HEK293 (cell line): Measurements from ENCODE around the gene KRTAP3-2.

ENCODE experiments used
- CTCF ChIA-PET: fragments of 350-600 bp; formaldehyde crosslinking; extraction: SDS; loops from one replicate; lab custom pipeline; 2021; ENCODE audit warnings: antibody characterized with exemption; lab: Yijun Ruan, JAX
- POLR2A ChIA-PET: fragments of 300-600 bp; formaldehyde crosslinking; extraction: SDS; loops from one replicate; lab custom pipeline; 2020; ENCODE audit warnings: antibody characterized with exemption, inconsistent platforms; lab: Yijun Ruan, JAX
- H3K27ac ChIP-seq: fragments of 200-500 bp; sonication (Bioruptor generic); 2 replicates; pipeline ENCODE4 v1.5.1; 2014; ENCODE audit warnings: low read depth, low read length, control low read depth, inconsistent platforms; ENCODE audit errors: extremely low read depth
- H3K36me3 ChIP-seq, 2 experiments: fragments of 200-500 bp in 1 of 2; sonication (Bioruptor generic) in 1 of 2; 1 replicate in 1 of 2; 2 replicates in 1 of 2; pipeline ENCODE4 v1.5.1; 2014 to 2017; ENCODE audit warnings: inconsistent platforms in 2 of 2, low read length in 2 of 2; ENCODE audit not compliant: control insufficient read depth in 2 of 2, insufficient read depth in 1 of 2
- H3K4me1 ChIP-seq: fragments of 200-500 bp; sonication (Bioruptor generic); 2 replicates; pipeline ENCODE4 v1.5.1; 2014; ENCODE audit warnings: mild to moderate bottlenecking, low read length, inconsistent platforms; ENCODE audit not compliant: control insufficient read depth, insufficient read depth
- H3K4me3 ChIP-seq: 2 replicates; pipeline ENCODE4 v1.5.1; 2011; ENCODE audit warnings: low read depth, mild to moderate bottlenecking, control low read depth, low read length, moderate library complexity
- H3K9me3 ChIP-seq: fragments of 200-500 bp; sonication (Bioruptor generic); 2 replicates; pipeline ENCODE4 v1.5.1; 2014; ENCODE audit warnings: low read depth, low read length, inconsistent platforms; ENCODE audit not compliant: control insufficient read depth, insufficient read depth
- KLF9 ChIP-seq: fragments of 450-650 bp; formaldehyde crosslinking; IDR thresholded peaks from 2 replicates; pipeline ENCODE4 v1.5.1; 2016; ENCODE audit warnings: missing biosample characterization, missing genetic modification characterization, low read depth
- PRDM6 ChIP-seq: fragments of 450-650 bp; formaldehyde crosslinking; IDR thresholded peaks from 2 replicates; pipeline ENCODE4 v1.5.1; 2017; ENCODE audit warnings: missing biosample characterization, missing genetic modification characterization
- WT1 ChIP-seq: fragments of 450-650 bp; formaldehyde crosslinking; IDR thresholded peaks from 2 replicates; pipeline ENCODE4 v1.5.1; 2016; ENCODE audit warnings: missing biosample characterization, missing genetic modification characterization
- YY2 ChIP-seq: fragments of 450-650 bp; formaldehyde crosslinking; IDR thresholded peaks from 2 replicates; pipeline ENCODE4 v1.5.1; 2016; ENCODE audit warnings: missing biosample characterization, missing genetic modification characterization
- ZBTB49 ChIP-seq: fragments of 450-650 bp; formaldehyde crosslinking; IDR thresholded peaks from 2 replicates; pipeline ENCODE4 v1.5.1; 2016; ENCODE audit warnings: missing biosample characterization, missing genetic modification characterization, low read depth
- ZFP37 ChIP-seq: fragments of 450-650 bp; formaldehyde crosslinking; IDR thresholded peaks from 2 replicates; pipeline ENCODE4 v1.5.1; 2016; ENCODE audit warnings: missing biosample characterization, missing genetic modification characterization
- ZIC2 ChIP-seq: fragments of 450-650 bp; formaldehyde crosslinking; IDR thresholded peaks from 2 replicates; pipeline ENCODE4 v1.5.1; 2016; ENCODE audit warnings: missing biosample characterization, missing genetic modification characterization
- ZNF112 ChIP-seq: fragments of 450-650 bp; formaldehyde crosslinking; IDR thresholded peaks from 2 replicates; pipeline ENCODE4 v1.5.0; 2017; ENCODE audit warnings: missing biosample characterization, missing genetic modification characterization
- ZNF121 ChIP-seq: fragments of 450-650 bp; formaldehyde crosslinking; IDR thresholded peaks from 2 replicates; pipeline ENCODE4 v1.5.1; 2016; ENCODE audit warnings: missing biosample characterization, missing genetic modification characterization
- ZNF211 ChIP-seq: fragments of 450-650 bp; formaldehyde crosslinking; IDR thresholded peaks from 2 replicates; pipeline ENCODE4 v1.5.1; 2016; ENCODE audit warnings: low read depth, missing biosample characterization, missing genetic modification characterization
- ZNF335 ChIP-seq: fragments of 450-650 bp; formaldehyde crosslinking; conservative IDR thresholded peaks from 2 replicates; pipeline ENCODE4 v1.5.1; 2016; ENCODE audit warnings: missing biosample characterization, missing genetic modification characterization
- ZNF341 ChIP-seq: fragments of 450-650 bp; formaldehyde crosslinking; IDR thresholded peaks from 2 replicates; pipeline ENCODE4; 2016; ENCODE audit warnings: low read depth, missing biosample characterization, missing genetic modification characterization
- ZNF404 ChIP-seq: fragments of 450-650 bp; formaldehyde crosslinking; IDR thresholded peaks from 2 replicates; pipeline ENCODE4 v1.5.1; 2017; ENCODE audit warnings: missing biosample characterization, missing genetic modification characterization
- ZNF518A ChIP-seq: fragments of 450-650 bp; formaldehyde crosslinking; conservative IDR thresholded peaks from 2 replicates; pipeline ENCODE4 v1.5.1; 2016; ENCODE audit warnings: low read depth, missing biosample characterization, missing genetic modification characterization
- ZNF544 ChIP-seq: fragments of 450-650 bp; formaldehyde crosslinking; IDR thresholded peaks from 2 replicates; pipeline ENCODE4 v1.5.0; 2017; ENCODE audit warnings: missing biosample characterization, missing genetic modification characterization
- ZNF664 ChIP-seq: fragments of 450-650 bp; formaldehyde crosslinking; IDR thresholded peaks from 2 replicates; pipeline ENCODE4 v1.5.1; 2016; ENCODE audit warnings: missing biosample characterization, missing genetic modification characterization
- ZNF76 ChIP-seq: fragments of 450-650 bp; formaldehyde crosslinking; IDR thresholded peaks from 2 replicates; pipeline ENCODE4; 2016; ENCODE audit warnings: low read depth, missing biosample characterization, missing genetic modification characterization, borderline replicate concordance
- ZNF776 ChIP-seq: fragments of 450-650 bp; formaldehyde crosslinking; IDR thresholded peaks from 2 replicates; pipeline ENCODE4 v1.5.0; 2017; ENCODE audit warnings: missing biosample characterization, missing genetic modification characterization, borderline replicate concordance
- ZNF837 ChIP-seq: fragments of 450-650 bp; formaldehyde crosslinking; IDR thresholded peaks from 2 replicates; pipeline ENCODE4 v1.5.1; 2016; ENCODE audit warnings: missing biosample characterization, missing genetic modification characterization

KRTAP3-2 gene

GRCh38 chr17:40958086-40958953 is 41.4 kb downstream of the KRTAP3-2 start (continued):
- TF ChIP-seq ZNF211 (no peak), ZNF776 (no peak), ZNF518A (tag by site-specific recombination) (no peak), ZNF837 (no peak), KLF9 (no peak), ZFP37 (tag by site-specific recombination) (no peak), ZNF121 (tag by site-specific recombination) (no peak), ZNF112 (tag by site-specific recombination) (no peak), PRDM6 (tag by site-specific recombination) (no peak), YY2 (no peak), ZNF341 (tag by site-specific recombination) (no peak)

- Histone ChIP-seq H3K9me3 (no peaks in the 10 kb centered on the region), H3K4me3 (no peak overlapping the region), H3K4me1 (no peaks in the 10 kb centered on the region), H3K27ac (no peak overlapping the region), H3K36me3 (no peaks in the 10 kb centered on the region)
- POLR2A ChIA-PET: no interaction called here
- TF ChIP-seq ZNF544 (tag by site-specific recombination): no peak
- no peak for TF ChIP-seq ZBTB49 (tag by site-specific recombination)
- no peak for TF ChIP-seq ZNF664 (tag by site-specific recombination)
- TF ChIP-seq ZNF404 (tag by site-specific recombination): no peak
- TF ChIP-seq WT1 (tag by site-specific recombination): no peak
- no peak for TF ChIP-seq ZNF335
- no peak for TF ChIP-seq ZIC2 (tag by site-specific recombination)
- no peak for TF ChIP-seq ZNF76
- CTCF ChIA-PET: interaction anchor here (0.6 to 1.2 kb wide), 5 partner anchors 28 to 593 kb away, joined by 3 to 4 read pairs (median 3); no protein-coding TSS in a partner anchor
Observed at GRCh38 chr17:40956401-40957254, 43.1 kb downstream of the KRTAP3-2 start.
